ENCODE data around the gene ZBTB20. TPM values are rescaled to one million over a fixed set of nuclear protein-coding genes. Genes with fewer than 3 reads are reported as not detected.

ZBTB20 gene
- polyA plus RNA-seq, 1 donor from 2014 or later, result 4.8 TPM

GRCh38 chr3:114550165-114550564 lies 596.9 kb downstream of the ZBTB20 start:
- H3K27me3 ChIP-seq (ENCODE audit: insufficient read depth, low read depth, low read length), result no peaks in the 10 kb centered on the region
- no peaks in the 10 kb centered on the region for H3K9me3 ChIP-seq (ENCODE audit: low read length)
- no peaks in the 10 kb centered on the region for H4K20me1 ChIP-seq (ENCODE audit: insufficient read depth)
- no peaks in the 10 kb centered on the region for H3K9me2 ChIP-seq (ENCODE audit: insufficient read depth, low read length)
- no peak overlapping the region for H3K27ac ChIP-seq (ENCODE audit: low read length)
- H3K79me2 ChIP-seq (replicated peaks; ENCODE audit: insufficient read depth, low read length), result no peaks in the 10 kb centered on the region
- H3K36me3 ChIP-seq (ENCODE audit: insufficient read depth, low read length), result no peaks in the 10 kb centered on the region
- H3K4me2 ChIP-seq (ENCODE audit: low read length), result no peak overlapping the region
- no peaks in the 10 kb centered on the region for H3F3A ChIP-seq (ENCODE audit: insufficient read depth, low read length, poor library complexity, severe bottlenecking)
- H2AFZ ChIP-seq (ENCODE audit: low read depth, low read length), result no peak overlapping the region
- H3K4me3 ChIP-seq (ENCODE audit: low read length), result no peak overlapping the region
- H3K9ac ChIP-seq (ENCODE audit: low read length), result no peak overlapping the region
- TF ChIP-seq REST (IDR thresholded peaks at IDR 0.05; ENCODE audit: borderline replicate concordance) (no peak), CTCF (IDR thresholded peaks at IDR 0.05; ENCODE audit: poor library complexity, severe bottlenecking) (no peak), TAF1 (IDR thresholded peaks at IDR 0.05; ENCODE audit: low read depth) (no peak), EP300 (conservative IDR thresholded peaks at IDR 0.05; ENCODE audit: poor library complexity, severe bottlenecking) (no peak), POLR2AphosphoS5 (IDR thresholded peaks at IDR 0.05) (no peak), RAD21 (conservative IDR thresholded peaks at IDR 0.05) (no peak)

GRCh38 chr3:114545193-114545592 lies 601.9 kb downstream of the ZBTB20 start:
- Histone ChIP-seq H2AFZ (ENCODE audit: low read depth, low read length) (no peak overlapping the region), H3K79me2 (replicated peaks; ENCODE audit: insufficient read depth, low read length) (no peaks in the 10 kb centered on the region), H3K4me3 (ENCODE audit: low read length) (no peak overlapping the region), H3K9me3 (ENCODE audit: low read length) (no peaks in the 10 kb centered on the region), H4K20me1 (ENCODE audit: insufficient read depth) (no peaks in the 10 kb centered on the region), H3K27ac (ENCODE audit: low read length) (no peak overlapping the region), H3K9me2 (ENCODE audit: insufficient read depth, low read length) (no peaks in the 10 kb centered on the region), H3F3A (ENCODE audit: insufficient read depth, low read length, poor library complexity, severe bottlenecking) (no peaks in the 10 kb centered on the region), H3K4me2 (ENCODE audit: low read length) (no peak overlapping the region), H3K9ac (ENCODE audit: low read length) (no peak overlapping the region), H3K36me3 (ENCODE audit: insufficient read depth, low read length) (no peaks in the 10 kb centered on the region), H3K27me3 (ENCODE audit: insufficient read depth, low read depth, low read length) (no peaks in the 10 kb centered on the region)
- TF ChIP-seq SMC3 (conservative IDR thresholded peaks at IDR 0.05; ENCODE audit: poor library complexity) (no peak), RAD21 (conservative IDR thresholded peaks at IDR 0.05) (no peak), CTCF (IDR thresholded peaks at IDR 0.05; ENCODE audit: poor library complexity, severe bottlenecking) (no peak)

All from neural cell (in vitro differentiated cells).